ENCODE data around the gene LRRC45. TPM values are rescaled to one million over a fixed set of nuclear protein-coding genes. Genes with fewer than 3 reads are reported as not detected.

Gene LRRC45
- 7.9 to 12.8 TPM (median 8.2 TPM) in 3 replicates for total RNA-seq
- long read RNA-seq, transcript LRRC45-201 (17 exons, 2,701 nt): major isoform, 18 of 29 reads
- long read RNA-seq, partial matches to known transcripts: 2 of 29 reads
- long read RNA-seq, other reads (novel, unspliced or antisense): 9 of 29 reads

DNA sequence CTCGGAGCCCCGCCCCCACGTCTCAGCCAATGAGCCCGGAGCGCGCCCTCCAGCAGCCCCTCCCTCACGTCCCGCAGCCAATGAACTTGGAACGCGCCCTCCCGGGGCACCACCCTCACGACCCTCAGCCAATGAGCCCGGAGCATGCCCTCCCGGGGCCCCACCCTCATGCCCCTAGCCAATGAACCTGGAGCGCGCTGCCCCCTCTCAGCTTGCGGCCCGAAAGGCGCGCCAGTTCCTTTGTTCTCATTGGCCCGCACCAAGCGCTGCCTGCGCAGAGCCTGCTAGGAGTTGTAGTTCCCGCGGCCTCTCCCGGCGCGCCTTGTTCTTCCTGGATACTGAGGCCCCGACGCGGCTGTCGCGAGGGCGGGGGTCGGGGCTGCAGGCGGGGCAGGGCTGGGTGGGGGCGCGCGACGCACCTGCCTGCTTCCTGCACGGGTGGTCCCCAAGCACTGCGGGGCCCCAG, at the start of gene LRRC45:
TSS of gene LRRC45 (plus strand) at position 325 of the 466 bp plus-strand sequence. CDS start 339 bp downstream, outside the sequence.
- Mint-ChIP-seq H3K4me3 (ENCODE audit: unreplicated experiment) (peak within 1 kb of the TSS; percentile 78), H3K9me3 (ENCODE audit: low read depth) (no peaks in the 10 kb centered on the region), H3K27ac (ENCODE audit: unreplicated experiment) (peak within 1 kb of the TSS; percentile 36), H3K4me1 (ENCODE audit: low read depth) (peaks cover 18% of the 10 kb centered on the region), H3K36me3 (ENCODE audit: low read depth) (no peaks in the 10 kb centered on the region), H3K27me3 (ENCODE audit: low read depth) (no peaks in the 10 kb centered on the region)
- TF ChIP-seq, protein P1, sequence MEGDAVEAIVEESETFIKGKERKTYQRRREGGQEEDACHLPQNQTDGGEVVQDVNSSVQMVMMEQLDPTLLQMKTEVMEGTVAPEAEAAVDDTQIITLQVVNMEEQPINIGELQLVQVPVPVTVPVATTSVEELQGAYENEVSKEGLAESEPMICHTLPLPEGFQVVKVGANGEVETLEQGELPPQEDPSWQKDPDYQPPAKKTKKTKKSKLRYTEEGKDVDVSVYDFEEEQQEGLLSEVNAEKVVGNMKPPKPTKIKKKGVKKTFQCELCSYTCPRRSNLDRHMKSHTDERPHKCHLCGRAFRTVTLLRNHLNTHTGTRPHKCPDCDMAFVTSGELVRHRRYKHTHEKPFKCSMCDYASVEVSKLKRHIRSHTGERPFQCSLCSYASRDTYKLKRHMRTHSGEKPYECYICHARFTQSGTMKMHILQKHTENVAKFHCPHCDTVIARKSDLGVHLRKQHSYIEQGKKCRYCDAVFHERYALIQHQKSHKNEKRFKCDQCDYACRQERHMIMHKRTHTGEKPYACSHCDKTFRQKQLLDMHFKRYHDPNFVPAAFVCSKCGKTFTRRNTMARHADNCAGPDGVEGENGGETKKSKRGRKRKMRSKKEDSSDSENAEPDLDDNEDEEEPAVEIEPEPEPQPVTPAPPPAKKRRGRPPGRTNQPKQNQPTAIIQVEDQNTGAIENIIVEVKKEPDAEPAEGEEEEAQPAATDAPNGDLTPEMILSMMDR (IDR thresholded peaks at IDR 0.05): no peak
- DNase-seq (ENCODE audit: low spot score): peak; percentile 100

- Mint-ChIP-seq H3K36me3 (ENCODE audit: low read depth) (no peaks in the 10 kb centered on the region), H3K27me3 (ENCODE audit: low read depth) (no peaks in the 10 kb centered on the region), H3K9me3 (ENCODE audit: low read depth) (no peaks in the 10 kb centered on the region), H3K4me3 (ENCODE audit: unreplicated experiment) (no peak overlapping the region), H3K4me1 (ENCODE audit: low read depth) (peaks cover 7% of the 10 kb centered on the region), H3K27ac (ENCODE audit: unreplicated experiment) (no peak overlapping the region)
- no peak for DNase-seq (ENCODE audit: low spot score)
- TF ChIP-seq, protein P1 (IDR thresholded peaks at IDR 0.05): no peak
Measured at GRCh38 chr17:81973432-81973831, 49.7 kb upstream of the LRRC45 start.

- Mint-ChIP-seq H3K4me1 (ENCODE audit: low read depth) (peaks cover 17% of the 10 kb centered on the region), H3K9me3 (ENCODE audit: low read depth) (no peaks in the 10 kb centered on the region), H3K27me3 (ENCODE audit: low read depth) (no peaks in the 10 kb centered on the region), H3K36me3 (ENCODE audit: low read depth) (peaks cover 4% of the 10 kb centered on the region), H3K27ac (ENCODE audit: unreplicated experiment) (peak overlapping the region; percentile 96), H3K4me3 (ENCODE audit: unreplicated experiment) (peak overlapping the region; percentile 87)
- peak; percentile 88 for DNase-seq (ENCODE audit: low spot score)
- TF ChIP-seq, protein P1 (IDR thresholded peaks at IDR 0.05): no peak
Measured at GRCh38 chr17:81976332-81977210, 46.5 kb upstream of the LRRC45 start.

- H3K27ac Mint-ChIP-seq (ENCODE audit: unreplicated experiment): peak within 1 kb of the TSS; percentile 96
- peaks cover 17% of the 10 kb centered on the region for H3K4me1 Mint-ChIP-seq (ENCODE audit: low read depth)
- DNase-seq (ENCODE audit: low spot score): peak; percentile 95
- H3K9me3 Mint-ChIP-seq (ENCODE audit: low read depth): no peaks in the 10 kb centered on the region
- H3K4me3 Mint-ChIP-seq (ENCODE audit: unreplicated experiment): peak within 1 kb of the TSS; percentile 87
- TF ChIP-seq, protein P1 (IDR thresholded peaks at IDR 0.05): no peak
- no peaks in the 10 kb centered on the region for H3K27me3 Mint-ChIP-seq (ENCODE audit: low read depth)
- peaks cover 4% of the 10 kb centered on the region for H3K36me3 Mint-ChIP-seq (ENCODE audit: low read depth)
Measured at GRCh38 chr17:81977211-81977808, 45.8 kb upstream of the LRRC45 start, which contains the start of gene ASPSCR1. Gene ASPSCR1, plus strand, starts transcription at chr17:81977629. Its CDS starts 18 bp downstream, at chr17:81977647.
